T-cell (primary cell): Measurements from ENCODE around the gene ZNF277. TPM values are rescaled to one million over a fixed set of nuclear protein-coding genes. Genes with fewer than 3 reads are reported as not detected.

Source experiments
- ATAC-seq, 4 experiments: fragments of 200-7000 bp in 3 of 4; fragments of 150-1000 bp in 1 of 4; cut with Tn5 transposase; replicated peaks in 1 of 4; 1 replicate in 3 of 4; 2 replicates in 1 of 4; pipeline ENCODE4 v1.10.0; 2021; ENCODE audit warnings: moderate library complexity in 3 of 4, mild to moderate bottlenecking in 2 of 4, moderate number of reproducible peaks in 1 of 4
- CTCF ChIA-PET, 2 donors: fragments of 300-600 bp; sonication (Branson Sonifier 250); formaldehyde crosslinking; loops; one replicate each; lab custom pipeline; 2022; ENCODE audit warnings: antibody characterized with exemption in 2 of 2; lab: Charles Lee
- POLR2A ChIA-PET, 2 donors: fragments of 300-600 bp; sonication (Branson Sonifier 250); formaldehyde crosslinking; loops; one replicate each; lab custom pipeline; 2022; ENCODE audit warnings: antibody characterized with exemption in 2 of 2; lab: Charles Lee
- DNase-seq, 35 experiments: peaks; one replicate each; pipeline versions ENCODE4 v3.0.0 to v3.0.0-alpha.2; 2013 to 2023
- H3K27ac ChIP-seq: one replicate; pipeline ENCODE4 v1.5.1; 2013; ENCODE audit warnings: low read length
- H3K27me3 ChIP-seq, 2 experiments: replicated peaks in 1 of 2; 1 replicate in 1 of 2; 2 replicates in 1 of 2; pipeline versions ENCODE4 v1.6.1 to v1.7.0; 2013; ENCODE audit warnings: low read length in 1 of 2, mixed read lengths in 1 of 2; ENCODE audit not compliant: control insufficient read depth in 2 of 2, insufficient read depth in 2 of 2; ENCODE audit errors: extremely low read depth in 1 of 2
- H3K36me3 ChIP-seq, 2 donors: 1 replicate in 1 of 2; 2 replicates in 1 of 2; pipeline versions ENCODE4 v1.6.1 to v1.7.0; 2013; ENCODE audit warnings: low read length in 1 of 2; ENCODE audit not compliant: control insufficient read depth in 2 of 2, insufficient read depth in 1 of 2; ENCODE audit errors: extremely low read depth in 1 of 2
- H3K4me1 ChIP-seq, 2 experiments: 1 replicate in 1 of 2; 2 replicates in 1 of 2; pipeline versions ENCODE4 v1.6.1 to v1.7.0; 2013; ENCODE audit warnings: low read length in 2 of 2, mixed read lengths in 1 of 2; ENCODE audit not compliant: insufficient read depth in 2 of 2, control insufficient read depth in 1 of 2; ENCODE audit errors: extremely low read depth in 1 of 2
- H3K4me3 ChIP-seq, 2 donors: 1 replicate in 1 of 2; 2 replicates in 1 of 2; pipeline versions ENCODE4 v1.5.1 to v1.7.0; 2013; ENCODE audit warnings: mild to moderate bottlenecking in 2 of 2, low read length in 1 of 2, moderate library complexity in 1 of 2; ENCODE audit not compliant: control insufficient read depth in 1 of 2; ENCODE audit errors: extremely low read depth in 1 of 2
- H3K9me3 ChIP-seq: 2 replicates; pipeline ENCODE4 v1.7.0; 2013
- H3K27ac Mint-ChIP-seq, 2 donors: one replicate each; pipeline ENCODE4 v1.8.0; 2020 to 2021; ENCODE audit warnings: mild to moderate bottlenecking in 2 of 2, mixed read lengths in 2 of 2
- H3K27me3 Mint-ChIP-seq, 2 donors: one replicate each; pipeline ENCODE4 v1.8.0; 2021 to 2022; ENCODE audit warnings: mixed read lengths in 2 of 2
- H3K36me3 Mint-ChIP-seq: one replicate; pipeline ENCODE4 v1.8.0; 2021; ENCODE audit warnings: mixed read lengths
- H3K4me1 Mint-ChIP-seq, 3 donors: one replicate each; pipeline ENCODE4 v1.8.0; 2020 to 2022; ENCODE audit warnings: mixed read lengths in 3 of 3, mild to moderate bottlenecking in 1 of 3
- H3K4me3 Mint-ChIP-seq, 3 donors: one replicate each; pipeline ENCODE4 v1.8.0; 2020 to 2022; ENCODE audit warnings: mild to moderate bottlenecking in 3 of 3, mixed read lengths in 3 of 3, moderate library complexity in 3 of 3
- H3K9me3 Mint-ChIP-seq, 3 donors: one replicate each; pipeline ENCODE4 v1.8.0; 2020 to 2022; ENCODE audit warnings: mixed read lengths in 3 of 3
- WGBS: methylation state at CpG from one replicate; pipeline ENCODE4 v1.1.5; 2013; ENCODE audit warnings: missing lambda C conversion rate; ENCODE audit not compliant: insufficient coverage; 5-methylcytosine and 5-hydroxymethylcytosine counted together
- total RNA-seq, 35 experiments: library from RNA in 6 of 35; stranded (reverse) in 6 of 35; fragments of 120-200 nt in 1 of 35; gene quantifications; one replicate each; pipeline versions ENCODE4 v1.2.1 to v1.2.4 and lab custom pipeline; 2013 to 2026

Gene ZNF277
- total RNA-seq, 5 donors from 2014 or later (not counting 1 experiment from before 2014, with no cell fraction given) = 26.6 to 31.4 (median 30.2) TPM

GRCh38 chr7:112283382-112283910 lies 77.0 kb downstream of the ZNF277 start:
- no peaks in the 10 kb centered on the region for H3K9me3 ChIP-seq
- H3K27me3 Mint-ChIP-seq = no peaks in the 10 kb centered on the region
- peaks cover 17% of the 10 kb centered on the region for H3K36me3 Mint-ChIP-seq
- peaks cover 3 to 7% of the 10 kb centered on the region in 2 donors for H3K36me3 ChIP-seq
- no peak overlapping the region for H3K27ac Mint-ChIP-seq
- H3K27me3 ChIP-seq = no peaks in the 10 kb centered on the region
- peaks cover 0 to 5% (median 0%) of the 10 kb centered on the region in 3 donors for H3K9me3 Mint-ChIP-seq
- ATAC-seq (no peak), DNase-seq (no peak)
- H3K4me3 Mint-ChIP-seq = no peak overlapping the region
- H3K4me3 ChIP-seq = no peak overlapping the region
- POLR2A ChIA-PET = no interaction called here
- 95% methylated on average over 3 of the region's 4 CpGs for WGBS
- no peak overlapping the region for H3K27ac ChIP-seq
- peaks cover 26 to 40% (median 38%) of the 10 kb centered on the region in 3 donors for H3K4me1 Mint-ChIP-seq
- CTCF ChIA-PET = interaction anchor here in 1 of 2 donors (0.7 kb wide), 1 partner anchor 550 kb away, joined by 3 read pairs; no protein-coding TSS in a partner anchor
- H3K4me1 ChIP-seq = peaks cover 4 to 5% of the 10 kb centered on the region in 2 experiments

DNA sequence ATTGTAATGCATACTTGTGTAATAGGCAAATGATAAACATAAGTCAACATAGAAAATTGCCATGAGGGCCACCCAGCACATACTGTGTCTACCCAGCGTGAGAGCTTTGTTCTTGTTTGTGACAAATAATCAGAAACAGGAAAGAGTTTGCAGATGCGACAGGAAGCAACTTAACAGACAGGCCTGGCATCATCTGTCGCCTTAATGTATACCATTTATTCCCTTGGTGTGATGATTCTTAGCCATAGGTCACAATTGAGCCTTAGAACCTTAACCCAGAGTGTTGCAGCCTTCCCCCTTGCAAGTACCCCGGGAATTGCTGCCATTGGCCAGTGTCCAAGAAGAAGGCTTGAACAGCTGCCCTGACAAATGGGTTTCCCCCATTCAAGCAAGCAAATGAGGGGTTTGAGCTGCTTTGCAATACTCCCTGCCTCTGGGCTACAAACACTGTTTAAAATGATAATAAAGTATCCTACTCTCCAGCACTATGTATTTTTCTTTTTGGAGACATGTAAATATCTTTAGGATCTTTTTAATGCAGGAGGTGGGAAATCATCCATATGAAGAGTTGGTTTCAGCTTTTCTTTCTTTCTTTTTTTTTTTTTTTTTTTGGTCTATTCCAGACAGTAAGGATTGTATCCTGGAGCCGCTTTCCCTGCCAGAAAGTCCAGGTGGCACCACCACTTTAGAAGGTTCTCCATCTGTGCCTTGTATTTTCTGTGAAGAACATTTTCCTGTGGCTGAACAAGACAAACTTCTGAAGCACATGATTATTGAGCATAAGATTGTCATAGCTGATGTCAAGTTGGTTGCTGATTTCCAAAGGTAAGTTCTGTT lies 80.0 kb downstream of the ZNF277 start:
- ATAC-seq = peak in 1 of 4 experiments; percentile 35
- Mint-ChIP-seq H3K36me3 (peaks cover 32% of the 10 kb centered on the region), H3K4me3 (no peak overlapping the region), H3K4me1 (peaks cover 23 to 32% (median 27%) of the 10 kb centered on the region in 3 donors), H3K27me3 (no peaks in the 10 kb centered on the region), H3K9me3 (no peaks in the 10 kb centered on the region), H3K27ac (peak overlapping the region in 1 of 2 donors; percentile 72)
- Histone ChIP-seq H3K36me3 (peaks cover 7 to 9% of the 10 kb centered on the region in 2 donors), H3K27me3 (no peaks in the 10 kb centered on the region), H3K27ac (no peak overlapping the region), H3K4me1 (peaks cover 4 to 5% of the 10 kb centered on the region in 2 experiments), H3K4me3 (no peak overlapping the region), H3K9me3 (no peaks in the 10 kb centered on the region)
- WGBS = 78% methylated on average over 3 of the region's 5 CpGs
- CTCF ChIA-PET = no interaction called here
- POLR2A ChIA-PET = interaction anchor here in 1 of 2 donors (0.6 kb wide), 1 partner anchor 19 kb away, joined by 3 read pairs; no protein-coding TSS in a partner anchor
- peak in 1 of 35 experiments; percentile 7 for DNase-seq

DNA sequence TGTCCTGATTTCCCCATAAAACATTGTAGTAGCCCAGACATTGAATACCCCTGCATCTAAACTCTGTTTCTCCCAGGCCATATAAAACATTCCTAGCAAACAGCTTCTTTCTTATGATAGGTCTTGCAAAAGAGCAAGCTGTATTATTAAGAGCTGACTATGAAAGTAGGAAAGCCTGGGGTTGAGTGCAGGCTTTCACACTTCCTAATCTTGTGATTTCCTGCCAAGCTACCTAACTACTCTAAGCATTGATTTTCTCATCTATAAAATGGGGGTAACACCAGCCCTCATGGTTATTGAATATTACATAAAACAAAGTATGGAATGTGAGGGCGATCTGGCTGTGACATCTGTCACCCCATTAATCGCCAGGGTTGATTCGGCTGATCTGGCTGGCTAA lies 81.8 kb downstream of the ZNF277 start:
- DNase-seq (no peak), ATAC-seq (no peak)
- Mint-ChIP-seq H3K9me3 (no peaks in the 10 kb centered on the region), H3K27ac (no peak overlapping the region), H3K4me3 (no peak overlapping the region), H3K4me1 (peaks cover 21 to 25% (median 23%) of the 10 kb centered on the region in 3 donors), H3K27me3 (no peaks in the 10 kb centered on the region), H3K36me3 (peaks cover 43% of the 10 kb centered on the region)
- peaks cover 4 to 5% of the 10 kb centered on the region in 2 experiments for H3K4me1 ChIP-seq
- H3K4me3 ChIP-seq = no peak overlapping the region
- POLR2A ChIA-PET = interaction anchor here (0.6 kb wide), 3 partner anchors 24 to 483 kb away, joined by 3 to 5 read pairs (median 5); no protein-coding TSS in a partner anchor
- CTCF ChIA-PET = interaction anchor here (0.7 to 0.9 kb wide), 2 partner anchors 12 to 302 kb away, joined by 3 to 14 read pairs; no protein-coding TSS in a partner anchor
- no peak overlapping the region for H3K27ac ChIP-seq
- peaks cover 7 to 9% of the 10 kb centered on the region in 2 donors for H3K36me3 ChIP-seq
- 100% methylated on average over 2 of the region's 3 CpGs for WGBS
- no peaks in the 10 kb centered on the region for H3K27me3 ChIP-seq
- no peaks in the 10 kb centered on the region for H3K9me3 ChIP-seq

GRCh38 chr7:112290065-112290464 lies 83.6 kb downstream of the ZNF277 start:
- Histone ChIP-seq H3K9me3 (no peaks in the 10 kb centered on the region), H3K27me3 (no peaks in the 10 kb centered on the region), H3K36me3 (peaks cover 7 to 9% of the 10 kb centered on the region in 2 donors), H3K4me3 (no peak overlapping the region), H3K27ac (no peak overlapping the region), H3K4me1 (peaks cover 4 to 5% of the 10 kb centered on the region in 2 experiments)
- no peak for ATAC-seq
- no peak overlapping the region for H3K27ac Mint-ChIP-seq
- H3K4me3 Mint-ChIP-seq = no peak overlapping the region
- H3K4me1 Mint-ChIP-seq = peaks cover 14 to 21% (median 14%) of the 10 kb centered on the region in 3 donors
- POLR2A ChIA-PET = no interaction called here
- CTCF ChIA-PET = no interaction called here
- no peak for DNase-seq
- peaks cover 48% of the 10 kb centered on the region for H3K36me3 Mint-ChIP-seq
- no peaks in the 10 kb centered on the region for H3K27me3 Mint-ChIP-seq
- WGBS = no CpG with 5 or more reads among the region's 5 CpGs
- H3K9me3 Mint-ChIP-seq = no peaks in the 10 kb centered on the region

GRCh38 chr7:112292162-112292561 lies 85.7 kb downstream of the ZNF277 start:
- ChIA-PET POLR2A (no interaction called here), CTCF (no interaction called here)
- H3K36me3 ChIP-seq = peaks cover 7% of the 10 kb centered on the region in 2 donors
- H3K27me3 Mint-ChIP-seq = no peaks in the 10 kb centered on the region
- no CpG with 5 or more reads among the region's 1 CpG for WGBS
- H3K4me1 ChIP-seq = no peaks in the 10 kb centered on the region
- no peak for DNase-seq
- H3K27ac ChIP-seq = no peak overlapping the region
- H3K27me3 ChIP-seq = no peaks in the 10 kb centered on the region
- no peaks in the 10 kb centered on the region for H3K9me3 ChIP-seq
- H3K9me3 Mint-ChIP-seq = no peaks in the 10 kb centered on the region
- ATAC-seq = no peak
- no peak overlapping the region for H3K4me3 ChIP-seq
- H3K4me3 Mint-ChIP-seq = no peak overlapping the region
- no peak overlapping the region for H3K27ac Mint-ChIP-seq
- peaks cover 44% of the 10 kb centered on the region for H3K36me3 Mint-ChIP-seq
- H3K4me1 Mint-ChIP-seq = peaks cover 0 to 10% (median 4%) of the 10 kb centered on the region in 3 donors

GRCh38 chr7:112293416-112293815 lies 86.9 kb downstream of the ZNF277 start:
- Histone ChIP-seq H3K4me1 (no peaks in the 10 kb centered on the region), H3K9me3 (no peaks in the 10 kb centered on the region), H3K36me3 (peaks cover 4 to 8% of the 10 kb centered on the region in 2 donors), H3K27me3 (no peaks in the 10 kb centered on the region), H3K4me3 (no peak overlapping the region), H3K27ac (no peak overlapping the region)
- ATAC-seq (no peak), DNase-seq (no peak)
- POLR2A ChIA-PET = no interaction called here
- peaks cover 44% of the 10 kb centered on the region for H3K36me3 Mint-ChIP-seq
- peaks cover 0 to 6% (median 2%) of the 10 kb centered on the region in 3 donors for H3K4me1 Mint-ChIP-seq
- H3K27ac Mint-ChIP-seq = no peak overlapping the region
- H3K27me3 Mint-ChIP-seq = no peaks in the 10 kb centered on the region
- H3K4me3 Mint-ChIP-seq = no peak overlapping the region
- H3K9me3 Mint-ChIP-seq = no peaks in the 10 kb centered on the region
- CTCF ChIA-PET = no interaction called here
- WGBS = no CpG with 5 or more reads among the region's 4 CpGs
